Epithelial cell of proximal tubule (primary cell): ENCODE results near the gene SSC4D. TPM values are rescaled to one million over a fixed set of nuclear protein-coding genes. Genes with fewer than 3 reads are reported as not detected.

Experiments
- DNase-seq: peaks from one replicate; pipeline ENCODE4 v3.0.0-alpha.2; 2011; ENCODE audit warnings: low read depth
- H3K4me3 ChIP-seq: 2 replicates; pipeline ENCODE4 v1.5.1; 2011; ENCODE audit warnings: low read depth, mild to moderate bottlenecking, low read length
- CTCF ChIP-seq: conservative IDR thresholded peaks from 2 replicates; pipeline ENCODE4 v1.5.1; 2012; ENCODE audit warnings: low read depth, mild to moderate bottlenecking, low read length
- total RNA-seq: library from RNA; depleted of rRNA; stranded (reverse); fragments of >200 nt; gene quantifications from 2 replicates; pipeline ENCODE4 v1.2.3, GENCODE V29; 2015

The SSC4D gene
- total RNA-seq, 1 donor from 2014 or later, result 2.1 TPM

- DNase-seq, result no peak
- TF ChIP-seq CTCF, result no peak
- H3K4me3 ChIP-seq, result no peak overlapping the region
Observed at GRCh38 chr7:76386691-76387260, 22.7 kb downstream of the SSC4D start.

GRCh38 chr7:76383089-76383944 is 26.2 kb downstream of the SSC4D start:
- no peak for DNase-seq
- H3K4me3 ChIP-seq, result no peak overlapping the region
- peak; percentile 2 for TF ChIP-seq CTCF

GRCh38 chr7:76381814-76382213 is 27.7 kb downstream of the SSC4D start:
- peak; percentile 32 for TF ChIP-seq CTCF
- no peak overlapping the region for H3K4me3 ChIP-seq
- no peak for DNase-seq

GRCh38 chr7:76380623-76380966 is 28.9 kb downstream of the SSC4D start:
- H3K4me3 ChIP-seq, result peak overlapping the region; percentile 37
- no peak for DNase-seq
- TF ChIP-seq CTCF, result no peak

- no peak for DNase-seq
- TF ChIP-seq CTCF, result no peak
- no peak overlapping the region for H3K4me3 ChIP-seq
Observed at GRCh38 chr7:76377186-76377918, 32.1 kb downstream of the SSC4D start.

GRCh38 chr7:76375251-76375650 is 34.2 kb downstream of the SSC4D start:
- no peak for TF ChIP-seq CTCF
- DNase-seq, result no peak
- no peak overlapping the region for H3K4me3 ChIP-seq
